ENCODE results near the gene EIF5AL1.
"Not testable (repeated sequence)": the region's sequence is repeated elsewhere in the genome, so short reads cannot be mapped to it uniquely, and the experiment has no call there.

- TF ChIP-seq REST (IDR thresholded peaks at IDR 0.05; ENCODE audit: unreplicated experiment); CTCF (conservative IDR thresholded peaks at IDR 0.05; ENCODE audit: low read depth in 2 of 2); POLR2AphosphoS5 (IDR thresholded peaks at IDR 0.05; ENCODE audit: low read depth); ETS1 (IDR thresholded peaks at IDR 0.05); STAT1 (IDR thresholded peaks at IDR 0.05; ENCODE audit: unreplicated experiment); EZH2phosphoT487 (IDR thresholded peaks at IDR 0.05; ENCODE audit: unreplicated experiment); JUNB (IDR thresholded peaks at IDR 0.05; ENCODE audit: unreplicated experiment): not testable (repeated sequence)
Observed at GRCh38 chr10:79522464-79522863, 10.1 kb downstream of the EIF5AL1 start.
